PC-3 (cell line): Measurements from ENCODE around the gene DNER. TPM values are rescaled to one million over a fixed set of nuclear protein-coding genes. Genes with fewer than 3 reads are reported as not detected.

Experiments
- ATAC-seq: fragments of 200-7000 bp; cut with Tn5 transposase; 2 replicates; pipeline ENCODE4 v1.9.1; 2020; ENCODE audit warnings: mild to moderate bottlenecking, moderate library complexity
- BruUV-seq: library from RNA; stranded (reverse); fragments of 400-500 nt; replicated peaks from 2 replicates; lab custom pipeline; 2021; lab: Mats Ljungman, UMichigan
- CTCF ChIA-PET: fragments of 300-600 bp; sonication (Branson Sonifier 250); formaldehyde crosslinking; loops from one replicate; lab custom pipeline; 2022; ENCODE audit warnings: antibody characterized with exemption; lab: Charles Lee
- POLR2A ChIA-PET: fragments of 300-600 bp; sonication (Branson Sonifier 250); formaldehyde crosslinking; loops from one replicate; lab custom pipeline; 2022; ENCODE audit warnings: antibody characterized with exemption; ENCODE audit not compliant: unreplicated experiment; lab: Charles Lee
- DNase-seq: peaks from one replicate; pipeline ENCODE4 v3.0.0-alpha.2; 2015
- H2AFZ ChIP-seq: fragments of 300-600 bp; sonication (generic); 2 replicates; pipeline ENCODE4 v1.6.0; 2016; ENCODE audit warnings: antibody characterized with exemption, low read length
- H3F3A ChIP-seq: fragments of 300-600 bp; sonication (generic); one replicate; pipeline ENCODE4 v1.6.0; 2017; ENCODE audit warnings: antibody characterized with exemption, low read length, control low read depth, mild to moderate bottlenecking; ENCODE audit not compliant: unreplicated experiment
- H3K27ac ChIP-seq: fragments of 300-600 bp; sonication (generic); 2 replicates; pipeline ENCODE4 v1.5.1; 2016; ENCODE audit warnings: mild to moderate bottlenecking, low read length
- H3K27me3 ChIP-seq: fragments of 300-600 bp; sonication (generic); 2 replicates; pipeline ENCODE4 v1.6.1; 2016; ENCODE audit warnings: low read length, mixed read lengths
- H3K36me3 ChIP-seq: fragments of 300-600 bp; sonication (generic); 2 replicates; pipeline ENCODE4 v1.6.1; 2016; ENCODE audit warnings: low read depth, mixed run types, low read length, mixed read lengths
- H3K4me1 ChIP-seq: fragments of 300-600 bp; sonication (generic); 2 replicates; pipeline ENCODE4 v1.5.1; 2016; ENCODE audit warnings: low read length; ENCODE audit not compliant: insufficient read depth
- H3K4me2 ChIP-seq: fragments of 300-600 bp; sonication (generic); 2 replicates; pipeline ENCODE4 v1.6.0; 2016; ENCODE audit warnings: low read length
- H3K4me3 ChIP-seq: fragments of 300-600 bp; sonication (generic); 2 replicates; pipeline ENCODE4 v1.5.1; 2016; ENCODE audit warnings: mild to moderate bottlenecking, low read length, mixed read lengths
- H3K79me2 ChIP-seq: fragments of 300-600 bp; sonication (generic); 2 replicates; pipeline ENCODE4 v1.6.1; 2017; ENCODE audit warnings: low read length, mixed read lengths
- H3K9ac ChIP-seq: fragments of 300-600 bp; sonication (generic); 2 replicates; pipeline ENCODE4 v1.6.0; 2016; ENCODE audit warnings: mild to moderate bottlenecking, low read length
- H3K9me2 ChIP-seq: fragments of 300-600 bp; sonication (generic); replicated peaks from 2 replicates; pipeline ENCODE4 v1.6.1; 2016; ENCODE audit warnings: mixed run types, low read length, mixed read lengths
- H3K9me3 ChIP-seq: fragments of 300-600 bp; sonication (generic); 2 replicates; pipeline ENCODE4 v1.6.1; 2016; ENCODE audit warnings: low read length, mixed read lengths
- H4K20me1 ChIP-seq: fragments of 300-600 bp; sonication (generic); 2 replicates; pipeline ENCODE4 v1.6.1; 2016; ENCODE audit warnings: low read length, mixed read lengths
- CTCF ChIP-seq: fragments of 300-600 bp; sonication (generic); conservative IDR thresholded peaks from 2 replicates; pipeline ENCODE4 v1.5.1; 2017; ENCODE audit warnings: antibody characterized with exemption, low read depth, mild to moderate bottlenecking, low read length
- EZH2 ChIP-seq: fragments of 300-600 bp; sonication (generic); IDR thresholded peaks from one replicate; pipeline ENCODE4 v1.6.1; 2017; ENCODE audit warnings: antibody characterized with exemption, mild to moderate bottlenecking, low read length; ENCODE audit not compliant: unreplicated experiment
- EZH2phosphoT487 ChIP-seq: fragments of 300-600 bp; sonication (generic); IDR thresholded peaks from 2 replicates; pipeline ENCODE4 v1.6.1; 2018; ENCODE audit warnings: mild to moderate bottlenecking, antibody characterized with exemption, low read length, borderline replicate concordance
- intact Hi-C: fragments of 100-400 bp; cut with micrococcal nuclease; formaldehyde crosslinking; loops from 2 replicates; pipeline ENCODE4 v1.9.0; 2023
- total RNA-seq: library from RNA; depleted of rRNA; stranded (reverse); fragments of >200 nt; gene quantifications from 2 replicates; pipeline ENCODE4 v1.2.3, GENCODE V29; 2014

DNER gene
- total RNA-seq, 1 experiment from 2014 or later, result 1.1 TPM

GRCh38 chr2:229451852-229452251, 262.5 kb downstream of the DNER start:
- Histone ChIP-seq H3K4me2 (no peak overlapping the region), H3K9me2 (no peaks in the 10 kb centered on the region), H3K9ac (no peak overlapping the region), H3F3A (no peaks in the 10 kb centered on the region), H3K36me3 (no peaks in the 10 kb centered on the region), H3K4me3 (no peak overlapping the region), H2AFZ (no peak overlapping the region), H3K27ac (no peak overlapping the region), H3K79me2 (no peaks in the 10 kb centered on the region), H3K27me3 (no peaks in the 10 kb centered on the region), H3K4me1 (peaks cover 12% of the 10 kb centered on the region), H4K20me1 (no peaks in the 10 kb centered on the region), H3K9me3 (no peaks in the 10 kb centered on the region)
- no TSS peak for BruUV-seq
- no peak for ATAC-seq
- TF ChIP-seq CTCF, result no peak
- TF ChIP-seq EZH2phosphoT487, result no peak
- TF ChIP-seq EZH2, result no peak
- ChIA-PET CTCF (no interaction called here), POLR2A (no interaction called here)
- intact Hi-C loops, result no loop called here
- no peak for DNase-seq

- TF ChIP-seq EZH2, result no peak
- no peak for TF ChIP-seq EZH2phosphoT487
- TF ChIP-seq CTCF, result no peak
- H3K36me3 ChIP-seq, result no peaks in the 10 kb centered on the region
- H3K4me1 ChIP-seq, result peaks cover 16% of the 10 kb centered on the region
- ChIA-PET CTCF (no interaction called here), POLR2A (no interaction called here)
- H3K9me3 ChIP-seq, result no peaks in the 10 kb centered on the region
- no peaks in the 10 kb centered on the region for H3F3A ChIP-seq
- no peaks in the 10 kb centered on the region for H3K27me3 ChIP-seq
- H2AFZ ChIP-seq, result no peak overlapping the region
- no peaks in the 10 kb centered on the region for H3K9me2 ChIP-seq
- H3K79me2 ChIP-seq, result no peaks in the 10 kb centered on the region
- no peak overlapping the region for H3K27ac ChIP-seq
- H3K4me2 ChIP-seq, result no peak overlapping the region
- H3K9ac ChIP-seq, result no peak overlapping the region
- intact Hi-C loops, result loop anchor here (5.0 kb wide), 1 partner anchor 140 kb away; no protein-coding TSS in a partner anchor
- no peaks in the 10 kb centered on the region for H4K20me1 ChIP-seq
- DNase-seq, result no peak
- ATAC-seq, result no peak
- no peak overlapping the region for H3K4me3 ChIP-seq
- no TSS peak for BruUV-seq
Observed at GRCh38 chr2:229447227-229447626, 267.1 kb downstream of the DNER start.

- no peak overlapping the region for H3K9ac ChIP-seq
- H3K36me3 ChIP-seq, result no peaks in the 10 kb centered on the region
- peaks cover 16% of the 10 kb centered on the region for H3K4me1 ChIP-seq
- TF ChIP-seq EZH2 (no peak), EZH2phosphoT487 (no peak), CTCF (no peak)
- H3K79me2 ChIP-seq, result no peaks in the 10 kb centered on the region
- intact Hi-C loops, result loop anchor here (5.0 kb wide), 1 partner anchor 141 kb away; no protein-coding TSS in a partner anchor
- no TSS peak for BruUV-seq
- ChIA-PET POLR2A (no interaction called here), CTCF (no interaction called here)
- H3K9me2 ChIP-seq, result no peaks in the 10 kb centered on the region
- no peak overlapping the region for H3K4me3 ChIP-seq
- H4K20me1 ChIP-seq, result no peaks in the 10 kb centered on the region
- H3K27ac ChIP-seq, result no peak overlapping the region
- ATAC-seq (no peak), DNase-seq (no peak)
- no peaks in the 10 kb centered on the region for H3K9me3 ChIP-seq
- H3F3A ChIP-seq, result no peaks in the 10 kb centered on the region
- H3K4me2 ChIP-seq, result no peak overlapping the region
- H3K27me3 ChIP-seq, result no peaks in the 10 kb centered on the region
- H2AFZ ChIP-seq, result no peak overlapping the region
Observed at GRCh38 chr2:229446350-229446749, 268.0 kb downstream of the DNER start.
